Measurements from ENCODE around the gene KRT16.
"Not testable (repeated sequence)": the region's sequence is repeated elsewhere in the genome, so short reads cannot be mapped to it uniquely, and the experiment has no call there.

Gene KRT16

GRCh38 chr17:41627316-41628072 lies 14.9 kb upstream of the KRT16 start:
- DNase-seq, result no peak

GRCh38 chr17:41626914-41627295 lies 14.3 kb upstream of the KRT16 start:
- not testable (repeated sequence) for DNase-seq

- not testable (repeated sequence) for DNase-seq
Measured at GRCh38 chr17:41626028-41626913, 13.7 kb upstream of the KRT16 start.

DNA sequence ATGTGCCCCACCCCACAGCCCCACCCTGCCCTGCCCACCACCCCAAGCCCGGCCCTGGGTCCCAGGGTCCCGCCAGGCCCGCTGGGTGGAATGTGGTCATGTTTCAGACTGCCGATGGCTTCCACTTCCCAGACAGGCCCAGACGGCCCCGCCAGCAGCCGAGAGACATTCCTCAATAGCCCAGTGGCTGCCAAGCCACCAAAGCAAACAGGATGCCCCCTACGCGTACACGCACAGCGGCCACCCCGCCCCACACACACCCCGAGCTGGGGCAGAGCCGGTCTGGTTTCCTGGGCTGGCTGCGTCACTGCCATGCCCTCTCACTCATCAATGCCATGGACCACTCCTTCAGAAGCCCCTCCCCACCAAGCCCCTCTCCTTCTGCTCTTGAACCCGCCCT lies 13.0 kb upstream of the KRT16 start:
- no peak for DNase-seq

DNA sequence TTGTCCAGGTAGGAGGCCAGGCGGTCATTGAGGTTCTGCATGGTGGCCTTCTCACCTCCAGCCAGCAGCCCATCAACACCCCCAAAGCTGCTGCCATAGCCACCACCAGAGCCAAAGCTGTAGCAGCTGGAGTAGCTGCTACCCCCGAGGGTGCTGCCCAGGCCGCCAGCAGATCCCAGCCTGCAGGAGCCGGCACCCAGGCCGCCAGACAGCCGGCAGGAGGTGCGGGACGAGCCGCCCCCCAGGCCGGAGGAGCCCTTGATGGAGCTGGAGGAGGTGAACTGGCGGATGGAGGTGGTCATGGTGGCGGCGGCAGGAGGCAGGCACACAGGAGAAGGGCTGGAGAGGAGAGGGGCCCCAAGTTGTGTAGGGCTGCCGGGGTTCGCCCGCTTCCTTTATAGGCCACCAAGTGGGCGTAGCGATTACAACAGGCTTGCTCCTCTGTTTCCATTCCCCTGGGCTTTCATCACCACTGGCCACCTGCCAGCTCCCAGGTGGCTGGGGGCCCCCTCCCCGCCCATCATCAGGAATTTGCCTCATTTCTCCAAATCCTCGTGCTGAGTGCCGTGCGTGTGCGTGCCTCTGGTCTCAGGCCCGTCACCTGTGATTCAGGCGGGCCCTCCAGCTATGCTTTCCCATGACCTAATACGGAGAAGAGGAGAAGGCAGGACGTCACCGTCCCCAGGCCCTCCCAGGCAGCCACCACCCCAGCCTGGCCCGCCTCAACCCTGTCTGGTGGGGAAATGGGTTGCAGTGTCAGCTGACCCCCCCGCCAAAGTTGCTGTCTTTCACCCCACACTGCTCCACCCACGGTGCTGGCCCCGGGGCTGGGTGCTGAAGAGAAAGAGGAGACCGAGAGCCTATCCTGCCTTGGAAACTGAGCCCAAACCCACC lies 11.9 kb upstream of the KRT16 start, which contains the start of gene KRT17:
TSS of gene KRT17 (minus strand) at position 368 of the 894 bp plus-strand sequence. CDS start at position 302, 66 bp downstream.
- no peak for DNase-seq

DNA sequence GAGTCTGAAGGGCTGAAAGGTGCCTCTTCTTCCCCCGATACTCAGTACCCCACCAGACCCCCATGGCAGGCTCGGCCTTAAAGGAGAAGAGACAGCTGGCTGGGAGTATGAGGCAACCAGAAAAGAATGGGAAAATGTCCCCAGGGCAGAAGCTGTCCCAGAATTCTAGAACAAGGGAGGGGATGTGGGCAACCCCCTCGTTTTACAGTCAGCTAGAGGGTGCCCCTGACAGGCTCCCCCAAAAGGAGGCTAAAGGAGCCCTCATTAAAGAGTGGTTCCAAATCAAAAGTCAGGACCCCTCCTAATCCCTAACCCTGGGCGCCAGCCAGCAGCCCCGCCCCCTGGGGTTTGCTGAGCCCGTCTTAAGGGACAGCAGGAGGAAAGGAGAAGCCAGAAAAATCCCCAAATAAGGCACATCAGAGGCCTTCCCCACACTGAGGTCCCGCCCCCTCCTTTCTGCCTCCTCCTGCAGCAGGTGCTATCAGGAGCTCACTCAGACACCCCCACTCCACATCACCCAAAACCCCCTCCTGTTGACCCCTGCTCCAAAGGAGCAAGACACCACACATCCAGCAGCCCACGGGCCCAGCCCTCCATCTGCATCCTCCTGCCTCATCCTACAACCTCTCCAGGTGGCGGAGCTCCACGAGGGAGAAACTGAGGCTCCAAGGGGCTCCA lies 10.8 kb upstream of the KRT16 start:
- not testable (repeated sequence) for DNase-seq

GRCh38 chr17:41622340-41623183 lies 10.0 kb upstream of the KRT16 start:
- DNase-seq, result not testable (repeated sequence)

- no peak for DNase-seq
Measured at GRCh38 chr17:41621916-41622315, 9.3 kb upstream of the KRT16 start.

DNA sequence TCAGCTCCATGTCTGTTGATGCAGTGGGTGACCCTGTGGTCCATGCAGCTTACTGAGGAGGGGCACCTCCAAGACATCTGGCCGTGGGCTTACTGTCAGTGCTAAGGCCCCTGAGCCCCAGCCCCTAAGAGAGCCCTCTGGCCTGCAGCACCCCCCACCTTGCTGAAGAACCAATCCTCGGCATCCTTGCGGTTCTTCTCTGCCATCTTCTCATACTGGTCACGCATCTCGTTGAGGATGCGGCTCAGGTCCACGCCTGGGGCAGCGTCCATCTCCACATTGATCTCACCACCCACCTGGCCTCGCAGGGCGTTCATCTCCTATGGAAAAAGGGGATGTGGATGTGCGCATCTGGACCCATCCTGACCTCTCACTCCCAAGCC lies 8.9 kb upstream of the KRT16 start:
- DNase-seq, result not testable (repeated sequence)

GRCh38 chr17:41620583-41621434 lies 8.2 kb upstream of the KRT16 start:
- no peak for DNase-seq

DNA sequence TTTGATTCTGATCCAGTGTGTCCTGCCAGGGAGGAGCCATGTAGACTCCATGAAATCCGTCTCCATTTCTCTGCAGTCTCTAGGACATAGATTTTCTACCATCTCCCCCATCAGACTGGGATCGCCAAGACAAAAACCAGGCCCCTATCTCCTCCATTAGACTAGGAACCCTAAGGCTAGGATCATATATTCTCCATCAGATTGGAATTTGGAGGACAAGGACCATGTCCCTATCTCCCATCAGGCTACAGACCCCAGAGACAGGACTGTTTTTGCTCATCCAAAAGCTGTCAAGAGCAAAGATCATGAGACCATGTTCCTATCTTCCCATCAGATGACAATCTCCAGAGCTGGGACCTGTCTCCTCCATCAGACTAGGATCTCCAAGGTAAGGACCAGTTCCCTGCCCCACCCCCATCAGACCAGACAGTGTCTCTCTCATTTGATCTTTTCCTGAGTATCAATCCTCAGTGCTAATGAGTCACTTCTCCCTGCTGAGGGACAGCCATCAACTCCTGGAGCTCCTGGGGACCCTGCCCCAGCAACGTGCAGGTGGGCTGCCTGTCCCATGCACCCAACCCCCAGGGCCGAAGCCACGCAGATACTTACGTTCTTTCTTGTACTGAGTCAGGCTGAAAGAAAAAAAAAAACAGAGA lies 7.5 kb upstream of the KRT16 start:
- not testable (repeated sequence) for DNase-seq

GRCh38 chr17:41619036-41619926 lies 6.7 kb upstream of the KRT16 start:
- DNase-seq, result no peak

- DNase-seq, result no peak
Measured at GRCh38 chr17:41618341-41619035, 5.9 kb upstream of the KRT16 start.

GRCh38 chr17:41617698-41618097 lies 5.1 kb upstream of the KRT16 start:
- no peak for DNase-seq

DNA sequence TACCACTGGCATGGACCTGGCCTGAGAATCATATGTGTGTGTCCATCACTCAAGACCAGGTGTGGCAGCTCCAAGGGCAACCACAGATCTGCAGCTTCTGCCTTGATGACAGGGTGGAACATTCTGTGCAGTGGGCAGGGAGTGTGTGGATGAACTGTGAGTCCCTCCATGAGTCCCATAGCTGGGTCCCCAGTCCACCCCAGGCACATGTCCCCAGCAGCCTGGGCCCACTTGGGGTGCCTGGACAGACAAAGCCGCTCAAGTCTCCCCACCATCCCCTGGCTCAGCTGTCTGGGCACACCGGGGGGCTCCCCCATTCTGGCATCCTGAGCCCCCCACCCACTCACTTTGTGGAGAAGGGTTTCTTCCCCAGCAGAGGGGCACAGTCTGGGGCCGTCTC lies 4.6 kb upstream of the KRT16 start:
- no peak for DNase-seq

GRCh38 chr17:41616486-41616885 lies 3.9 kb upstream of the KRT16 start:
- not testable (repeated sequence) for DNase-seq

GRCh38 chr17:41615454-41615853 lies 2.9 kb upstream of the KRT16 start:
- no peak for DNase-seq

GRCh38 chr17:41614767-41615166 lies 2.2 kb upstream of the KRT16 start:
- DNase-seq, result peak; percentile 29

Measured in MV-4-11 (cell line).